Measurements from ENCODE around the gene MEIKIN.

Gene MEIKIN

GRCh38 chr5:131944702-131945550, 537 bp downstream of the MEIKIN start:
- no peak overlapping the region for H3K4me2 ChIP-seq (ENCODE audit: low read length)
- H3K9me2 ChIP-seq (replicated peaks; ENCODE audit: control insufficient read depth, low read length): no peaks in the 10 kb centered on the region
- H3K4me3 ChIP-seq (ENCODE audit: low read length): no peak overlapping the region
- H3K27me3 ChIP-seq (ENCODE audit: control insufficient read depth, low read length): peaks cover 7% of the 10 kb centered on the region; the same call in 1 of the 2 replicates
- H3K9me3 ChIP-seq (ENCODE audit: control insufficient read depth, insufficient read depth, low read length): no peaks in the 10 kb centered on the region
- H3K36me3 ChIP-seq (ENCODE audit: control insufficient read depth, low read length): no peaks in the 10 kb centered on the region
- no peak for TF ChIP-seq EZH2phosphoT487 (IDR thresholded peaks at IDR 0.05; ENCODE audit: borderline replicate concordance, low read length)
- TF ChIP-seq CTCF (IDR thresholded peaks at IDR 0.05; ENCODE audit: low read depth, low read length, poor library complexity, severe bottlenecking): no peak
- H3K79me2 ChIP-seq (ENCODE audit: control insufficient read depth, low read length): no peaks in the 10 kb centered on the region
- no peaks in the 10 kb centered on the region for H3F3A ChIP-seq (ENCODE audit: control insufficient read depth, insufficient read depth)
- H4K20me1 ChIP-seq (ENCODE audit: control insufficient read depth, insufficient read depth, low read depth, low read length): no peaks in the 10 kb centered on the region
- no peaks in the 10 kb centered on the region for H3K4me1 ChIP-seq (ENCODE audit: control insufficient read depth, low read length)
- no peak overlapping the region for H3K27ac ChIP-seq (ENCODE audit: low read depth, low read length)

- Histone ChIP-seq H3K36me3 (ENCODE audit: control insufficient read depth, low read length) (no peaks in the 10 kb centered on the region), H3K79me2 (ENCODE audit: control insufficient read depth, low read length) (no peaks in the 10 kb centered on the region), H3K9me3 (ENCODE audit: control insufficient read depth, insufficient read depth, low read length) (no peaks in the 10 kb centered on the region), H3K27ac (ENCODE audit: low read depth, low read length) (no peak overlapping the region), H3K4me2 (ENCODE audit: low read length) (no peak overlapping the region), H3K27me3 (ENCODE audit: control insufficient read depth, low read length) (peaks cover 8% of the 10 kb centered on the region), H3F3A (ENCODE audit: control insufficient read depth, insufficient read depth) (no peaks in the 10 kb centered on the region), H3K4me1 (ENCODE audit: control insufficient read depth, low read length) (no peaks in the 10 kb centered on the region), H3K4me3 (ENCODE audit: low read length) (no peak overlapping the region), H4K20me1 (ENCODE audit: control insufficient read depth, insufficient read depth, low read depth, low read length) (no peaks in the 10 kb centered on the region), H3K9me2 (replicated peaks; ENCODE audit: control insufficient read depth, low read length) (no peaks in the 10 kb centered on the region)
- no peak for TF ChIP-seq EZH2phosphoT487 (IDR thresholded peaks at IDR 0.05; ENCODE audit: borderline replicate concordance, low read length)
- TF ChIP-seq CTCF (IDR thresholded peaks at IDR 0.05; ENCODE audit: low read depth, low read length, poor library complexity, severe bottlenecking): no peak
These were observed 1.5 kb downstream of the MEIKIN start for GRCh38 chr5:131943916-131944315.

GRCh38 chr5:131942016-131942415, 3.4 kb downstream of the MEIKIN start:
- H3K36me3 ChIP-seq (ENCODE audit: control insufficient read depth, low read length): no peaks in the 10 kb centered on the region
- no peak overlapping the region for H3K4me3 ChIP-seq (ENCODE audit: low read length)
- H4K20me1 ChIP-seq (ENCODE audit: control insufficient read depth, insufficient read depth, low read depth, low read length): no peaks in the 10 kb centered on the region
- H3F3A ChIP-seq (ENCODE audit: control insufficient read depth, insufficient read depth): no peaks in the 10 kb centered on the region
- no peaks in the 10 kb centered on the region for H3K79me2 ChIP-seq (ENCODE audit: control insufficient read depth, low read length)
- no peaks in the 10 kb centered on the region for H3K9me2 ChIP-seq (replicated peaks; ENCODE audit: control insufficient read depth, low read length)
- no peaks in the 10 kb centered on the region for H3K4me1 ChIP-seq (ENCODE audit: control insufficient read depth, low read length)
- peaks cover 15% of the 10 kb centered on the region for H3K27me3 ChIP-seq (ENCODE audit: control insufficient read depth, low read length)
- no peak for TF ChIP-seq CTCF (IDR thresholded peaks at IDR 0.05; ENCODE audit: low read depth, low read length, poor library complexity, severe bottlenecking)
- no peak for TF ChIP-seq EZH2phosphoT487 (IDR thresholded peaks at IDR 0.05; ENCODE audit: borderline replicate concordance, low read length)
- H3K9me3 ChIP-seq (ENCODE audit: control insufficient read depth, insufficient read depth, low read length): no peaks in the 10 kb centered on the region
- H3K4me2 ChIP-seq (ENCODE audit: low read length): no peak overlapping the region
- H3K27ac ChIP-seq (ENCODE audit: low read depth, low read length): no peak overlapping the region
